PFSK-1 (cell line): Measurements from ENCODE around the gene HMBS.

ENCODE experiments used
- SIN3A ChIP-seq: IDR thresholded peaks from 2 replicates; pipeline ENCODE4 v1.6.1; 2012; ENCODE audit warnings: mild to moderate bottlenecking, low read length, moderate library complexity, borderline replicate concordance; ENCODE audit not compliant: insufficient read depth
- TAF1 ChIP-seq: IDR thresholded peaks from 2 replicates; pipeline ENCODE4 v1.6.1; 2012; ENCODE audit warnings: low read length, control low read depth, borderline replicate concordance; ENCODE audit not compliant: insufficient read depth

- TF ChIP-seq TAF1 (no peak), SIN3A (no peak)
Measured at GRCh38 chr11:119049081-119049480, 35.6 kb upstream of the HMBS start.
